K562 (cell line): ENCODE measurements around the gene CLSTN2. TPM values are rescaled to one million over a fixed set of nuclear protein-coding genes. Genes with fewer than 3 reads are reported as not detected.

ENCODE experiments used
- ATAC-seq: fragments of 200-7000 bp; cut with Tn5 transposase; 3 replicates; pipeline ENCODE4 v1.9.1; 2020; ENCODE audit warnings: moderate library complexity
- BruUV-seq: library from RNA; stranded (reverse); fragments of 400-500 nt; replicated peaks from 2 replicates; lab custom pipeline; 2021; lab: Mats Ljungman, UMichigan
- CTCF ChIA-PET: fragments of 300-600 bp; formaldehyde crosslinking; extraction: SDS; loops from one replicate; lab custom pipeline; 2021; ENCODE audit warnings: low intra/inter-chr PET ratio; lab: Yijun Ruan, JAX
- POLR2A ChIA-PET: fragments of 300-600, 350-650 bp; sonication (Branson Sonifier 250); formaldehyde crosslinking; extraction: SDS; loops from one replicate; lab custom pipeline; 2021; ENCODE audit warnings: antibody characterized with exemption, inconsistent platforms; lab: Yijun Ruan, JAX
- DNase-seq, 4 experiments: peaks; one replicate each; pipeline versions ENCODE4 v3.0.0 to v3.0.0-alpha.2; 2011 to 2018; ENCODE audit warnings: low spot score in 3 of 4, mixed read lengths in 3 of 4; ENCODE audit errors: extremely low read depth in 1 of 4
- FAIRE-seq: peaks from 2 replicates; lab custom pipeline; 2011; peaks lifted over from hg19 to GRCh38; lab: Jason Lieb, UNC
- H2AFZ ChIP-seq: 2 replicates; pipeline ENCODE4 v1.6.0; 2011; ENCODE audit warnings: low read depth, low read length, control low read depth, inconsistent platforms
- H3K27ac ChIP-seq: fragments of 200-600 bp; 3 replicates; pipeline ENCODE4 v1.8.0; 2011; ENCODE audit warnings: low read depth, mild to moderate bottlenecking, control low read depth, inconsistent platforms, low read length, moderate library complexity, mixed read lengths; ENCODE audit errors: extremely low read depth
- H3K27me3 ChIP-seq, 2 experiments: fragments of 300-600 bp in 1 of 2; 2 replicates in 1 of 2; 3 replicates in 1 of 2; pipeline versions ENCODE4 v1.6.0 to v1.8.0; 2011; ENCODE audit warnings: inconsistent platforms in 2 of 2, low read length in 2 of 2, mild to moderate bottlenecking in 1 of 2, mixed read lengths in 1 of 2, moderate library complexity in 1 of 2; ENCODE audit not compliant: control insufficient read depth in 2 of 2, insufficient read depth in 2 of 2
- H3K36me3 ChIP-seq: fragments of 300-600 bp; 3 replicates; pipeline ENCODE4 v1.8.0; 2011; ENCODE audit warnings: mild to moderate bottlenecking, low read length, inconsistent platforms; ENCODE audit not compliant: control insufficient read depth, insufficient read depth
- H3K4me1 ChIP-seq, 2 experiments: fragments of 200-600 bp in 1 of 2; replicated peaks in 1 of 2; 2 replicates in 1 of 2; 3 replicates in 1 of 2; pipeline versions ENCODE4 v1.5.1 to v1.8.0; 2011; ENCODE audit warnings: inconsistent platforms in 2 of 2, low read length in 2 of 2, mild to moderate bottlenecking in 1 of 2, mixed read lengths in 1 of 2, moderate library complexity in 1 of 2; ENCODE audit not compliant: control insufficient read depth in 2 of 2, insufficient read depth in 2 of 2
- H3K4me2 ChIP-seq: 2 replicates; pipeline ENCODE4 v1.6.1; 2011; ENCODE audit warnings: low read length, control low read depth, inconsistent platforms, mixed read lengths; ENCODE audit not compliant: insufficient read depth
- H3K4me3 ChIP-seq: fragments of 200-600 bp; sonication (generic), shearing (Covaris generic); 2 replicates; pipeline ENCODE4 v1.5.1; 2016; ENCODE audit warnings: control low read depth, inconsistent platforms
- H3K79me2 ChIP-seq: fragments of 200-600 bp; 3 replicates; pipeline ENCODE4 v1.8.0; 2011; ENCODE audit warnings: low read length, inconsistent platforms; ENCODE audit not compliant: control insufficient read depth, insufficient read depth
- H3K9ac ChIP-seq, 2 experiments: 2 replicates each; pipeline versions ENCODE4 v1.6.0 to v1.6.1; 2011; ENCODE audit warnings: low read depth in 2 of 2, low read length in 2 of 2, control low read depth in 1 of 2, inconsistent platforms in 1 of 2, mild to moderate bottlenecking in 1 of 2, mixed read lengths in 1 of 2; ENCODE audit not compliant: insufficient read depth in 1 of 2
- H3K9me1 ChIP-seq: one replicate; pipeline ENCODE4 v1.6.0; 2011; ENCODE audit warnings: inconsistent platforms, mild to moderate bottlenecking, low read length, moderate library complexity; ENCODE audit not compliant: control insufficient read depth, insufficient read depth
- H3K9me3 ChIP-seq: replicated peaks from 2 replicates; pipeline ENCODE4 v1.5.1; 2011; ENCODE audit warnings: low read depth, low read length, inconsistent platforms; ENCODE audit not compliant: control insufficient read depth, insufficient read depth
- H4K20me1 ChIP-seq: replicated peaks from 2 replicates; pipeline ENCODE4 v1.6.1; 2011; ENCODE audit warnings: low read length, inconsistent platforms, mixed read lengths; ENCODE audit not compliant: control insufficient read depth, insufficient read depth
- BRCA1 ChIP-seq, 2 experiments: fragments of 450-650 bp in 1 of 2; sonication (generic) in 1 of 2; formaldehyde crosslinking in 1 of 2; IDR thresholded peaks; 2 replicates each; pipeline versions ENCODE4 v1.5.0 to v1.6.1; 2017 to 2020; ENCODE audit warnings: mild to moderate bottlenecking in 1 of 2, missing genetic modification reagents in 1 of 2
- E2F3 ChIP-seq: fragments of 250-450 bp; sonication (Bioruptor Pico); IDR thresholded peaks from 2 replicates; pipeline ENCODE4 v1.4.0; 2020; ENCODE audit warnings: mild to moderate bottlenecking
- ETS2 ChIP-seq: IDR thresholded peaks from 2 replicates; pipeline ENCODE4 v1.6.1; 2016; ENCODE audit warnings: borderline replicate concordance, missing genetic modification characterization, mild to moderate bottlenecking, moderate library complexity, missing compliant biosample characterization; ENCODE audit not compliant: poor library complexity, severe bottlenecking
- FOSL1 ChIP-seq: fragments of 200-800 bp; sonication (Bioruptor generic); conservative IDR thresholded peaks from 2 replicates; pipeline ENCODE4 v1.6.1; 2016; ENCODE audit warnings: missing genetic modification characterization, missing compliant biosample characterization
- MCM3 ChIP-seq: fragments of 450-650 bp; IDR thresholded peaks from 2 replicates; pipeline ENCODE4 v1.6.1; 2016
- SRSF9 ChIP-seq: fragments of 200-400 bp; formaldehyde crosslinking; IDR thresholded peaks from 2 replicates; pipeline ENCODE4 v1.6.1; 2017; ENCODE audit warnings: low read depth, low read length, borderline replicate concordance
- ZBTB34 ChIP-seq: fragments of 250-450 bp; sonication (Bioruptor Pico); IDR thresholded peaks from 2 replicates; pipeline ENCODE4 v1.8.0; 2021; ENCODE audit warnings: mild to moderate bottlenecking, moderate library complexity
- ZNF121 ChIP-seq: sonication (generic); formaldehyde crosslinking; conservative IDR thresholded peaks from 2 replicates; pipeline ENCODE4 v1.8.0; 2022; ENCODE audit warnings: missing genetic modification reagents
- ZNF140 ChIP-seq: fragments of 250-450 bp; sonication (Bioruptor Pico); IDR thresholded peaks from 2 replicates; pipeline ENCODE4 v1.8.0; 2021; ENCODE audit warnings: moderate library complexity, mild to moderate bottlenecking, inconsistent platforms
- WGBS: fragments of 100-300 bp; shearing (Covaris generic); methylation state at CpG from one replicate; pipeline ENCODE4 v1.1.6; 2016; ENCODE audit warnings: low coverage, mixed read lengths; ENCODE audit not compliant: insufficient coverage; ENCODE audit errors: missing lambda C conversion rate; 5-methylcytosine and 5-hydroxymethylcytosine counted together
- in situ Hi-C: fragments of 300-500 bp; cut with MboI; formaldehyde crosslinking; loops from 4 replicates; pipeline ENCODE4 v1.15.0; 2018; ENCODE audit warnings: inconsistent platforms, mixed read lengths
- intact Hi-C: fragments of 100-400 bp; cut with micrococcal nuclease; formaldehyde crosslinking; loops from 2 replicates; pipeline ENCODE4 v1.14.2; 2022
- polyA plus RNA-seq, 8 experiments: library from polyadenylated mRNA; depleted of rRNA in 4 of 8; stranded (reverse) in 5 of 8; unstranded in 3 of 8; fragments of >200 nt; fragmentation: Nextera tagmentation in 2 of 8; fragmentation: Illumina TruSeq in 1 of 8; extraction: Ambion mirVana in 2 of 8; extraction: Trizol in 1 of 8; gene quantifications; 2 replicates each; pipeline versions ENCODE4 v1.2.1 to v1.2.3, GENCODE V29; 2011 to 2014; ENCODE audit warnings: inconsistent platforms in 1 of 8, missing spikeins in 1 of 8
- total RNA-seq, 7 experiments: library from RNA; depleted of rRNA in 6 of 7; stranded (reverse); fragments of >200 nt in 6 of 7; fragmentation: Illumina TruSeq in 2 of 7; extraction: Trizol in 2 of 7; gene quantifications; 2 replicates each; pipeline versions ENCODE4 v1.2.1 to v1.2.3, GENCODE V29; 2011 to 2021; ENCODE audit warnings: low replicate concordance in 1 of 7

CLSTN2 gene
- total and polyA plus RNA-seq, 9 of the 15 experiments (the other 6 are each of a cell fraction or from before 2014, with no cell fraction given), result 0.02 to 0.04 (median 0.04) TPM; not detected in 6

GRCh38 chr3:140223197-140223596, 288.2 kb downstream of the CLSTN2 start:
- POLR2A ChIA-PET, result interaction anchor here (1.1 kb wide), 1 partner anchor 12 kb away, joined by 3 read pairs; no protein-coding TSS in a partner anchor
- 4% methylated on average over 4 of the region's 4 CpGs for WGBS
- H3K79me2 ChIP-seq, result no peaks in the 10 kb centered on the region

More at GRCh38 chr3:140223197-140223596, 288.2 kb downstream of the CLSTN2 start:
- FAIRE-seq (no peak), DNase-seq (no peak), ATAC-seq (no peak)
- intact Hi-C loops, result no loop called here
- no peaks in the 10 kb centered on the region for H4K20me1 ChIP-seq
- in situ Hi-C loops, result no loop called here
- no peaks in the 10 kb centered on the region for H3K36me3 ChIP-seq
- no peak overlapping the region for H3K9ac ChIP-seq
- H2AFZ ChIP-seq, result no peak overlapping the region
- H3K4me1 ChIP-seq, result no peaks in the 10 kb centered on the region
- H3K27me3 ChIP-seq, result no peaks in the 10 kb centered on the region
- no peaks in the 10 kb centered on the region for H3K9me3 ChIP-seq
- H3K4me2 ChIP-seq, result no peak overlapping the region
- H3K27ac ChIP-seq, result no peak overlapping the region
- no peaks in the 10 kb centered on the region for H3K9me1 ChIP-seq
- TF ChIP-seq ZBTB34, result no peak
- TF ChIP-seq ETS2 (tag), result no peak
- no peak for TF ChIP-seq SRSF9
- TF ChIP-seq FOSL1 (tag), result no peak
- no peak for TF ChIP-seq BRCA1 (IDR thresholded peaks at IDR 0.05)
- TF ChIP-seq BRCA1 (CRISPR knock-in tag; IDR thresholded peaks at IDR 0.05), result no peak
- TF ChIP-seq ZNF140 (CRISPR knock-in tag), result no peak
- TF ChIP-seq MCM3, result no peak
- no peak for TF ChIP-seq ZNF121 (CRISPR knock-in tag)
- TF ChIP-seq E2F3, result no peak
- no TSS peak for BruUV-seq
- CTCF ChIA-PET, result no interaction called here
- H3K4me3 ChIP-seq, result no peak overlapping the region
